ENCODE measurements around the gene RPTOR. TPM values are rescaled to one million over a fixed set of nuclear protein-coding genes. Genes with fewer than 3 reads are reported as not detected.

Gene RPTOR
- total RNA-seq, 1 donor from 2014 or later: 32.0 TPM

- peak overlapping the region; percentile 97 for H3K27ac Mint-ChIP-seq (ENCODE audit: unreplicated experiment)
- peak overlapping the region; percentile 99 for H3K9ac ChIP-seq (ENCODE audit: low read length)
- H3K9me3 ChIP-seq (ENCODE audit: insufficient read depth, low read depth, low read length): no peaks in the 10 kb centered on the region
- peaks cover 25% of the 10 kb centered on the region for H4K20me1 ChIP-seq (ENCODE audit: insufficient read depth, low read length)
- H3K27me3 ChIP-seq (ENCODE audit: insufficient read depth, low read length): no peaks in the 10 kb centered on the region
- no peaks in the 10 kb centered on the region for H3K36me3 ChIP-seq (ENCODE audit: insufficient read depth, low read length)
- no peaks in the 10 kb centered on the region for H3K9me3 Mint-ChIP-seq (ENCODE audit: unreplicated experiment)
- H3K27ac ChIP-seq (ENCODE audit: low read depth, low read length): no peak overlapping the region
- H2AFZ ChIP-seq (ENCODE audit: low read depth, low read length): no peak overlapping the region
- H3K4me1 ChIP-seq (ENCODE audit: insufficient read depth, low read length): peaks cover 12% of the 10 kb centered on the region
- peak overlapping the region; percentile 89 for H3K4me2 ChIP-seq (ENCODE audit: low read length)
- no peak for FAIRE-seq
- peak overlapping the region; percentile 99 for H3K4me3 ChIP-seq (ENCODE audit: insufficient read depth, low read depth, low read length)
- H3K79me2 ChIP-seq (ENCODE audit: insufficient read depth, low read length): peaks cover 64% of the 10 kb centered on the region
- no peak for TF ChIP-seq CTCF (IDR thresholded peaks at IDR 0.05; ENCODE audit: insufficient read depth, low read depth, low read length)
- H3K4me1 Mint-ChIP-seq (ENCODE audit: low read depth, unreplicated experiment): peaks cover 19% of the 10 kb centered on the region
- DNase-seq (ENCODE audit: low read depth): no peak
- H3K4me3 Mint-ChIP-seq (ENCODE audit: unreplicated experiment): peak overlapping the region; percentile 95
- H3K36me3 Mint-ChIP-seq (ENCODE audit: low read depth, unreplicated experiment): no peaks in the 10 kb centered on the region
- peaks cover 6% of the 10 kb centered on the region for H3K27me3 Mint-ChIP-seq (ENCODE audit: low read depth, unreplicated experiment)
These were observed 1.6 kb downstream of the RPTOR start for GRCh38 chr17:80546267-80546666.

- DNase-seq (ENCODE audit: low read depth) (no peak), FAIRE-seq (no peak)
- Histone ChIP-seq H3K36me3 (ENCODE audit: insufficient read depth, low read length) (no peaks in the 10 kb centered on the region), H3K79me2 (ENCODE audit: insufficient read depth, low read length) (peaks cover 78% of the 10 kb centered on the region), H3K9me3 (ENCODE audit: insufficient read depth, low read depth, low read length) (no peaks in the 10 kb centered on the region), H3K4me2 (ENCODE audit: low read length) (no peak overlapping the region), H3K4me3 (ENCODE audit: insufficient read depth, low read depth, low read length) (no peak overlapping the region), H3K4me1 (ENCODE audit: insufficient read depth, low read length) (no peaks in the 10 kb centered on the region), H3K27me3 (ENCODE audit: insufficient read depth, low read length) (no peaks in the 10 kb centered on the region), H2AFZ (ENCODE audit: low read depth, low read length) (no peak overlapping the region), H4K20me1 (ENCODE audit: insufficient read depth, low read length) (peaks cover 56% of the 10 kb centered on the region), H3K9ac (ENCODE audit: low read length) (no peak overlapping the region), H3K27ac (ENCODE audit: low read depth, low read length) (no peak overlapping the region)
- Mint-ChIP-seq H3K27ac (ENCODE audit: unreplicated experiment) (no peak overlapping the region), H3K4me1 (ENCODE audit: low read depth, unreplicated experiment) (peaks cover 6% of the 10 kb centered on the region), H3K9me3 (ENCODE audit: unreplicated experiment) (no peaks in the 10 kb centered on the region), H3K27me3 (ENCODE audit: low read depth, unreplicated experiment) (no peaks in the 10 kb centered on the region), H3K4me3 (ENCODE audit: unreplicated experiment) (no peak overlapping the region), H3K36me3 (ENCODE audit: low read depth, unreplicated experiment) (peaks cover 4% of the 10 kb centered on the region)
- TF ChIP-seq CTCF (IDR thresholded peaks at IDR 0.05; ENCODE audit: insufficient read depth, low read depth, low read length) (no peak), EZH2 (IDR thresholded peaks at IDR 0.05; ENCODE audit: insufficient read depth, low read length) (no peak)
These were observed 7.9 kb downstream of the RPTOR start for GRCh38 chr17:80552523-80552922.

- no peak overlapping the region for H3K4me2 ChIP-seq (ENCODE audit: low read length)
- TF ChIP-seq EZH2 (IDR thresholded peaks at IDR 0.05; ENCODE audit: insufficient read depth, low read length) (no peak), CTCF (IDR thresholded peaks at IDR 0.05; ENCODE audit: insufficient read depth, low read depth, low read length) (no peak)
- Mint-ChIP-seq H3K4me3 (ENCODE audit: unreplicated experiment) (no peak overlapping the region), H3K36me3 (ENCODE audit: low read depth, unreplicated experiment) (peaks cover 6% of the 10 kb centered on the region), H3K4me1 (ENCODE audit: low read depth, unreplicated experiment) (peaks cover 23% of the 10 kb centered on the region), H3K27me3 (ENCODE audit: low read depth, unreplicated experiment) (no peaks in the 10 kb centered on the region), H3K27ac (ENCODE audit: unreplicated experiment) (no peak overlapping the region), H3K9me3 (ENCODE audit: unreplicated experiment) (no peaks in the 10 kb centered on the region)
- peaks cover 22% of the 10 kb centered on the region for H3K4me1 ChIP-seq (ENCODE audit: insufficient read depth, low read length)
- no peaks in the 10 kb centered on the region for H3K9me3 ChIP-seq (ENCODE audit: insufficient read depth, low read depth, low read length)
- no peak overlapping the region for H3K27ac ChIP-seq (ENCODE audit: low read depth, low read length)
- FAIRE-seq (no peak), DNase-seq (ENCODE audit: low read depth) (no peak)
- peaks cover 53% of the 10 kb centered on the region for H4K20me1 ChIP-seq (ENCODE audit: insufficient read depth, low read length)
- H3K4me3 ChIP-seq (ENCODE audit: insufficient read depth, low read depth, low read length): no peak overlapping the region
- peaks cover 66% of the 10 kb centered on the region for H3K79me2 ChIP-seq (ENCODE audit: insufficient read depth, low read length)
- no peak overlapping the region for H2AFZ ChIP-seq (ENCODE audit: low read depth, low read length)
- H3K27me3 ChIP-seq (ENCODE audit: insufficient read depth, low read length): no peaks in the 10 kb centered on the region
- no peak overlapping the region for H3K9ac ChIP-seq (ENCODE audit: low read length)
- H3K36me3 ChIP-seq (ENCODE audit: insufficient read depth, low read length): no peaks in the 10 kb centered on the region
These were observed 10.6 kb downstream of the RPTOR start for GRCh38 chr17:80555266-80555665.
